Uterus (tissue), 2 donors: Measurements from ENCODE around the gene CARD18.

Source experiments
- CTCF ChIP-seq, 4 experiments: fragments of 200-600 bp in 2 of 4; fragments of 450-650 bp in 2 of 4; sonication (generic) in 2 of 4; IDR thresholded peaks; one replicate each; pipeline ENCODE4 v1.5.1; 2016 to 2019; ENCODE audit warnings: antibody characterized with exemption in 4 of 4, mild to moderate bottlenecking in 2 of 4, moderate library complexity in 1 of 4
- POLR2A ChIP-seq, 2 donors: fragments of 450-650 bp; IDR thresholded peaks; one replicate each; pipeline ENCODE4 v1.6.1; 2016; ENCODE audit warnings: antibody characterized with exemption in 2 of 2, mild to moderate bottlenecking in 1 of 2, moderate library complexity in 1 of 2

GRCh38 chr11:105124756-105125155, 14.8 kb downstream of the CARD18 start:
- TF ChIP-seq POLR2A (IDR thresholded peaks at IDR 0.05) (no peak), CTCF (IDR thresholded peaks at IDR 0.05) (no peak)
